CD4-positive, alpha-beta T cell treated with Interleukin-2 at 100 ng/mL for 4 hours (primary cell): ENCODE results near the gene GUK1.
"Not testable (repeated sequence)": the region's sequence is repeated elsewhere in the genome, so short reads cannot be mapped to it uniquely, and the experiment has no call there.

Source experiments
- DNase-seq: peaks from one replicate; pipeline ENCODE4 v3.0.0-alpha.2; 2020; ENCODE audit warnings: low spot score

Gene GUK1

DNA sequence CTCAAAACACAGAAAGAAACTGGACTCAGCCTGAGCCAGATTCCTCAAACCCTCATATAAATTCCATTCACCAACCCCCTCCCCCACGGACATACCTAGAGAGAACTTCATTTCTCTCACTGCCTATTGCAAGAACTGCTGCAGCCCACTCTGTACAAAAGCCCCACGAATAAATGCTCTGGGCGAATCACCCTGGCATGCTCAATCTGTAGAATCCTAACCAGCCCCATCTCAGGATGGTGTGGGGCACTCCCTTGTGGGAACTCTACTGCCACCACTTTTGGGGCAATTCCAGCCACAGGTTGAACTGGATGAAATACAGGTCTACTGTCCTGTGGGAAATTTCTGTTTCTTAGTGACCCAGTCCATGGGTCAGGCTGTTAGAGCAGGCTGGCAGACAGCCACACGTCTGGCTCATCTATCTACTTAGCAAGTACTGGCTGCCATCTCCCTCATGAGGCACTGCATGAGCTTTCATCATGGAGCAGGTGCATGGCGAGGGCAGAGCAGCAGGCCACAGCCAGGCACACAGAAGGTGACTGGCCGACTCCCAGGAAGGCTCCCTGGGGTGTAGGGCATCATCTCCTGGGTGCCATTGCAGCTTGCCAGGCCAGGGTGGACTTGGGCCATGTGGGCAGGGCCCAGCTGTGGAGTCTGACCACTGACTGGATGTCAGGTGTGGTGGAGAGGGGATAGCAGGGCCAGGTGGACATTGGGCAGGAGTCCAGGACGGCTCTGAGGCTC is 35.4 kb upstream of the GUK1 start:
- DNase-seq = no peak

DNA sequence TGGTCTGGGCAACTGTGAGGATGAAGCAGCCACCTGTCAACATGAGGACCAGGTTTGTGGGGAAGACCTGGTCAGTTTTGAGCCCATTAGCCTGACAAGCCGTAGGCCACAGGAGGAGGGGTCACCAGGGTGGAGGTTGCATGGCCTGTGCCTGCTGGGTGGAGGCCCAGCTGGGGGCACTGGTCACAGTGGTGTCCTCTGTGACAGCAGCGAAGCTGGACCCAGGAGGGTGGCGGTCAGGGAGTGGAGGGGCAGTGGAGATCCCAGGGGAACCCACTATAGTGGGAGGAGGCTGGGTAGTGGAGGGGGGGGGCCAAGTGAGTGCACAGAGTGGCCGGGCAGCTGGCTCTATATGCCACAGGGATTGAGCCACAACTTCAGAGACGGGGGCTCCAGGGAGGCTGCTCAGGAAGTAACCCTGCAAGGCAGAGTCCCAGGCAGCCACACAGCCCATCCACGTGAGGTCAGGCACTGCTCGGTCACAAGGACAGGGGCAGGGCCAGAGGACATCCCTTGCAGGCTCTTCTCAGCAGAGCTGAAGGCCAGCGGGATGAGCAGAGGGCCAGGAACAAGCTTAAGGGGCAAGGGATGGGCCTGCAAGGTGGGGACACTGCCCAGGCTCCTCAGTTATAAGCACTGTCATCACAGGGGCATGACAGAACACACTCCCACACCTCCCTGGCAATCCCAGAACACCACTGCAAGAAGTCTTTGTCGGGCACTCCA is 34.6 kb upstream of the GUK1 start:
- DNase-seq = no peak

DNA sequence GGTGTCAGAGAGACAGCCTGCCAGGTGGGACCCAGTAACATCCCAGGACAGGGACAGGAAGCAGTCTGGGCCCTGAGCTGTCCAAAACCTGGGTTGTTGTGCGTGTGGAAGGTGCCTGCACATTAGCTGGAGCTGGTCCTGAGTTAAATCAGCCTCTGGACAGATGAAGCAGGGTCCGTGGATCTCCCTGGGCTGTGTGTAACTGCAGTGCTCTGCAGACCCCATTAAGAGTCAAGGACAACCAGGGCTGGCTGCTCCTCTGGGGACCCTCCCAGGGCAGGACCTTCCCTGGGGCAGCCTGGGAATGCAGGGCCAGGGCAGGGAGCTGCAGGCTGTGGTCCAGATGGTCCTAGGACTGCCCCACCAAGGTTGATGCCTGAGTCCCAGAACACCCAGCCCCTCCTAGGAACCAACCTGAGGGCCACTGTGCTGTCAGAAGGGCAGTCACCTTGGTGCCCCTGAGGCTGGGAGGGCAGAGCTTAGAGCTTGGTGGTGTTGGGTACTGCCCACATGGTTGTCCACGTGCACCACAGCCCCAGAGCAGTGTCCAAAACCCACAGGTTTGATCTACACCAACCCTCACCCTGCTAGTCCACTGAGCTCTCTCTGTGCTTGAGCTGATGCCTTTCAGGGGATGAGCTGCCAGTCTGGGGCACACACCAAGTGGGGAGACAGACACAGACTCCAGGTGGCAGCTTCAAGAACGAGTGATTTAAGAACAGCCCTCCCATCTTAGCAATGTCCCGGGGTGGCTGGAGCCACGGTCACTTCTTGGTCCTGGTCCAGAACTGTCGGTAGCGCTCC is 33.9 kb upstream of the GUK1 start:
- no peak for DNase-seq

- no peak for DNase-seq
Measured at GRCh38 chr1:228106800-228107054, 33.4 kb upstream of the GUK1 start.

DNA sequence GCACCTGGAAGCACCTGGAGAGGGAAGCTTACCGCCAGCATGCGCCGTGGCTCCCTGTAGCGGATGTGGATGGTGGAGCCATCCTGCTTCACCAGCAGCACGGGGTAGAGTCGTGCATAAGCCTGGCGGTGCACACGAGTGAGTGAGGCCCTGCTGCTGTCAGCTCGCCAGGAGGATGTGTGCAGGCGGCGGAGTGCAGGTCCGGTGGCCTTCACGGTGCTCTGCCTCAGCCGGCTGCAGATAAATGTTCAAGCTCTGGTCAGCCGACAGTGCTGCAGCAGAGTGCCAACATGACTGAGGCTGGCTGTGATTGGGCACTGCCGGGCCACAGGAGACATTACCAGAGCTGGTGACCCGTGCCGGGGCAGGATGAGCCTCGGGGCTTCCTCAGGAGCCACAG is 32.4 kb upstream of the GUK1 start:
- DNase-seq = no peak

GRCh38 chr1:228108055-228108690 is 31.9 kb upstream of the GUK1 start:
- no peak for DNase-seq

DNA sequence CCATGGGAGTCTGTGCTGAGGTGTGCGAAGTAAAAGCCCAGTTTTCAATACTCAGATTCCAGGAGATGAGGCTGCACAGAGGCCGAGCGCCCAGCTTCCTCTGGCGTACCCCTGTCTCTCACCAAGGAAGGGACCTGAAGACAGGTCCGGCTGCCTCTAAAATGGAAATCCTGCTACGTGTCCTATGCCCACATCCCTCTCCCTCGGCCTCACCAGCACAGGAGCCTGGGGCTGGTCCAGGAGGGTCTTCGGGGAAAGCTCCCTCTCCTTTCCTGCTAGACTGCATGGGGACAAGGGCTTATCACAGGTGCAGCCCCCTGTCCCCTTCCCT is 31.4 kb upstream of the GUK1 start:
- DNase-seq = no peak

GRCh38 chr1:228109073-228109961 is 30.8 kb upstream of the GUK1 start, which contains the start of gene MRPL55:
Gene MRPL55 (minus strand): TSS chr1:228109299. CDS start chr1:228108260, 1,039 bp downstream.
- DNase-seq = peak; percentile 98

DNA sequence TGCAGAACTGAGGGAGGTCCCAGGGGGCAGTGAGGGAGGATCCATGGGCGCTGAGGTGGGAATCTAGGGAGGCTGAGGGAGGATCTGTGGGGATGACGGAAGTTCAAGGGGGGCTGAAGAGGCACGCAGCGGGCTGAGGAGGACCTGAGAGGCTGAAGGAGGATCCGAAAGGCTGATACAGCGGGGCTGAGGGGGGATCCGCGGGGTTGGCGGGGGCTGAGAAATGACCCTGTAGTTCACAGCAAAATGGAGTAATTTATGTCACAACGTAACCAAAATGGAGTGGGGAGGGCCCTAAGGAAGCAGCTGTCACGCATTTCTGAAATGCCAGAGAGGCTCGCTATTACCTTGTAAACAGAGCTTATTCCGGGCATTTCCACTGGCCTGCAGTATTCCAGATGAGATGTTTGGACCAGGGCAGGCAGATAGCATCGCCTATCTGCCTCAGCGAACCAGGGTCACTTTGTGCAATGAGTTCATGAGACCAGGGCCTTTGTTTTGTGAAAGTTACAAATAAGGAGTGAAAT is 30.1 kb upstream of the GUK1 start:
- DNase-seq = no peak

- DNase-seq = no peak
Measured at GRCh38 chr1:228110556-228110955, 29.5 kb upstream of the GUK1 start.

GRCh38 chr1:228111315-228111714 is 28.8 kb upstream of the GUK1 start:
- DNase-seq = not testable (repeated sequence)

- DNase-seq = no peak
Measured at GRCh38 chr1:228112167-228112566, 27.9 kb upstream of the GUK1 start.

DNA sequence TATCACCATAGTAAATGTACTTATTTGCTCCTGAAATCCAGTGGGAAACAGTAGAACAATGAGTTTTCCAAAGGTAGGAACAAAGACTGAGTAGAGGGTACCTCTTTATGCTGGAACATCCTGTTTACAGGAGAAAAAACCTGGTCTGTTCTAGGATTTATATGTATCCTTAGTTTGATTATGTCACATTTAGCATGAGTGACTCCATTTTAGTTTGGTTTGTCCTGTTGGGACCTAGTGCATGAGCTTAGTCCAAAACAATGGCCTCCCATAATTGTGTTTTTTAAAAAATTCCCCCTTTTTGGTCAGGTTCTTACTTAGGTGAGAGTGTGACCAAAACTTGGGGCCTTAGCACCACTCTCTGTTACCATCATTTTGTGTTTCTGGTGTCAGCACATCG is 27.5 kb upstream of the GUK1 start:
- no peak for DNase-seq

- DNase-seq = no peak
Measured at GRCh38 chr1:228114827-228115226, 25.3 kb upstream of the GUK1 start.

GRCh38 chr1:228117335-228117734 is 22.7 kb upstream of the GUK1 start:
- DNase-seq = no peak

- no peak for DNase-seq
Measured at GRCh38 chr1:228118040-228118439, 22.0 kb upstream of the GUK1 start.

- no peak for DNase-seq
Measured at GRCh38 chr1:228120351-228120750, 19.7 kb upstream of the GUK1 start.

- no peak for DNase-seq
Measured at GRCh38 chr1:228120857-228121489, 19.1 kb upstream of the GUK1 start.

DNA sequence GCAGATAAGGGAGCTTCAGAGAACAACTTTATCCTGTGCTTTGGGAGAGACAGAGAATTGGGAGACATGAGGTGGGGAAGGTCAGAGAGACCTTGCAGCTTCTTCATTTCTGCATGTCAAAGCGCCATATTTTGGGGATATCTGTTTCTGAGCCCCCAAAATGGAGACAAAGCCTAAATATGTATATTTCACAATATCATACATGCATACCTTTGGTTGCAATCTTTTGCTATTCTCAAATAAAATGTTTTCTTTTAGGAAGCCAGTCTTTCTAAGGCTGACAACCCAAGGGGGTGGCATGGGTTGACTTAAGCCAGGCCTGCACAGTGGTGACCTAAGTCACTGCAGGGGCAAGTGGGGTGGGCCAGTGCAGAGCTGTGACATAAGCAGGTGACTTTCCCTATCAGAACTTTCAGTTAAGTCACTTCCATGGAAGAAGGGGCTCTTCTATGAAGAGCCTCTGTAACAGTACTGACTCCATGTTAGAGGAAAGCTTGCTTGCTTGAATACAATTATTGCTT is 17.1 kb upstream of the GUK1 start:
- no peak for DNase-seq

- no peak for DNase-seq
Measured at GRCh38 chr1:228123505-228123904, 16.6 kb upstream of the GUK1 start.

DNA sequence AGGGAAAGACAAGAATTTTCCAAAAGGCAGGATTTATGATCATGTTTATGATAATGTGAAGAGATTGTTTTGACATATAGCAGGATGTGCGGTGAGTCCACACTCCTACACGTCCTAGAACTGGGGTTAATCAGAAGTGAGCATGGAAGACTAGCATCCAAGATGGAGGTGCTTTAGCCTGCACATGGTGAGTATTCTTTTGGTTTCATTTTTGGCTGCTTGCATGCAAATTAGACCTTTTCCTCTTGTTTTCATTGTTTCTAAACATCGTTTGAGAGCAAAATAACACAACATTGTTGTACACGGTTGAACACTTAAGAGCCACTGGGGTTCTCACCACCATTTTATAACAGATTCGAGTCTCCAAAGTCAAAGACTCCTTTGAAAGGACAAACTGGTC is 14.9 kb upstream of the GUK1 start:
- no peak for DNase-seq
